Mesenchymal stem cell (in vitro differentiated cells and primary cell): ENCODE results near the gene FOXO6.

ENCODE experiments used
- DNase-seq: peaks from one replicate; pipeline ENCODE4 v3.0.0-alpha.2; 2013
- H2AFZ ChIP-seq: one replicate; pipeline ENCODE4 v1.6.1; 2013; ENCODE audit warnings: low read depth, mild to moderate bottlenecking, control low read depth, inconsistent platforms, low read length, moderate library complexity
- H2AK5ac ChIP-seq: 2 replicates; pipeline ENCODE4 v1.6.1; 2013; ENCODE audit warnings: low read length, moderate library complexity, mild to moderate bottlenecking, inconsistent platforms; ENCODE audit not compliant: severe bottlenecking
- H2BK120ac ChIP-seq: one replicate; pipeline ENCODE4 v1.6.1; 2013; ENCODE audit warnings: low read depth, mild to moderate bottlenecking, inconsistent platforms, low read length, moderate library complexity
- H2BK12ac ChIP-seq, 2 experiments: one replicate each; pipeline ENCODE4 v1.6.1; 2013; ENCODE audit warnings: inconsistent platforms in 2 of 2, low read length in 2 of 2, mild to moderate bottlenecking in 2 of 2, moderate library complexity in 2 of 2, control low read depth in 1 of 2
- H2BK15ac ChIP-seq: one replicate; pipeline ENCODE4 v1.6.1; 2013; ENCODE audit warnings: mild to moderate bottlenecking, low read depth, inconsistent platforms; ENCODE audit not compliant: poor library complexity, severe bottlenecking
- H2BK5ac ChIP-seq: 2 replicates; pipeline ENCODE4 v1.6.1; 2013; ENCODE audit warnings: low read depth, mild to moderate bottlenecking, low read length, control low read depth, inconsistent platforms; ENCODE audit not compliant: poor library complexity, severe bottlenecking
- H3K14ac ChIP-seq, 2 experiments: one replicate each; pipeline ENCODE4 v1.6.1; 2013; ENCODE audit warnings: inconsistent platforms in 2 of 2, low read length in 2 of 2, control low read depth in 1 of 2, mild to moderate bottlenecking in 1 of 2, moderate library complexity in 1 of 2
- H3K18ac ChIP-seq, 2 experiments: one replicate each; pipeline ENCODE4 v1.6.1; 2013; ENCODE audit warnings: inconsistent platforms in 2 of 2, low read length in 2 of 2, control low read depth in 1 of 2, low read depth in 1 of 2, mild to moderate bottlenecking in 1 of 2
- H3K23ac ChIP-seq, 2 experiments: one replicate each; pipeline ENCODE4 v1.6.1; 2013; ENCODE audit warnings: inconsistent platforms in 2 of 2, low read length in 2 of 2, mild to moderate bottlenecking in 2 of 2, moderate library complexity in 2 of 2, control low read depth in 1 of 2
- H3K27ac ChIP-seq: 2 replicates; pipeline ENCODE4 v1.5.1; 2013; ENCODE audit warnings: mild to moderate bottlenecking, moderate library complexity, low read length, control low read depth, inconsistent platforms; ENCODE audit not compliant: poor library complexity, severe bottlenecking
- H3K27me3 ChIP-seq, 2 experiments: 2 replicates each; pipeline versions ENCODE4 v1.6.1 to v1.7.0; 2013; ENCODE audit warnings: low read length in 2 of 2, mild to moderate bottlenecking in 2 of 2, moderate library complexity in 2 of 2, control low read depth in 1 of 2, inconsistent platforms in 1 of 2; ENCODE audit not compliant: control insufficient read depth in 1 of 2, insufficient read depth in 1 of 2
- H3K36me3 ChIP-seq, 2 experiments: 2 replicates each; pipeline versions ENCODE4 v1.6.1 to v1.7.0; 2013; ENCODE audit warnings: low read length in 2 of 2, control low read depth in 1 of 2, inconsistent platforms in 1 of 2, low read depth in 1 of 2, mild to moderate bottlenecking in 1 of 2; ENCODE audit not compliant: insufficient read depth in 2 of 2, control insufficient read depth in 1 of 2
- H3K4ac ChIP-seq, 2 experiments: one replicate each; pipeline ENCODE4 v1.6.1; 2013; ENCODE audit warnings: inconsistent platforms in 2 of 2, low read length in 2 of 2, mild to moderate bottlenecking in 2 of 2, moderate library complexity in 2 of 2, control low read depth in 1 of 2, low read depth in 1 of 2
- H3K4me1 ChIP-seq: 2 replicates; pipeline ENCODE4 v1.6.1; 2013; ENCODE audit warnings: low read depth, low read length, control low read depth; ENCODE audit not compliant: control insufficient read depth, insufficient read depth
- H3K4me2 ChIP-seq: 2 replicates; pipeline ENCODE4 v1.6.1; 2013; ENCODE audit warnings: low read length, mild to moderate bottlenecking, inconsistent platforms; ENCODE audit not compliant: poor library complexity, severe bottlenecking
- H3K4me3 ChIP-seq, 2 experiments: 2 replicates each; pipeline versions ENCODE4 v1.5.1 to v1.7.0; 2013; ENCODE audit warnings: low read length in 2 of 2, mild to moderate bottlenecking in 2 of 2, control low read depth in 1 of 2, low read depth in 1 of 2; ENCODE audit not compliant: insufficient read depth in 1 of 2
- H3K79me1 ChIP-seq: replicated peaks from 2 replicates; pipeline ENCODE4 v1.6.1; 2013; ENCODE audit warnings: mild to moderate bottlenecking, control low read depth, low read length, inconsistent platforms; ENCODE audit not compliant: poor library complexity, severe bottlenecking
- H3K9ac ChIP-seq: 2 replicates; pipeline ENCODE4 v1.7.0; 2013; ENCODE audit warnings: mild to moderate bottlenecking, low read length, moderate library complexity
- H3K9me3 ChIP-seq: 2 replicates; pipeline ENCODE4 v1.7.0; 2013; ENCODE audit warnings: mild to moderate bottlenecking, low read length; ENCODE audit not compliant: control insufficient read depth
- H4K8ac ChIP-seq: one replicate; pipeline ENCODE4 v1.6.1; 2013; ENCODE audit warnings: inconsistent platforms, mild to moderate bottlenecking, low read length, moderate library complexity
- H4K91ac ChIP-seq: one replicate; pipeline ENCODE4 v1.6.1; 2013; ENCODE audit warnings: mild to moderate bottlenecking, low read length, inconsistent platforms
- WGBS: methylation state at CpG from one replicate; pipeline ENCODE4 v1.1.7; 2013; ENCODE audit warnings: mixed read lengths; 5-methylcytosine and 5-hydroxymethylcytosine counted together

The FOXO6 gene

DNA sequence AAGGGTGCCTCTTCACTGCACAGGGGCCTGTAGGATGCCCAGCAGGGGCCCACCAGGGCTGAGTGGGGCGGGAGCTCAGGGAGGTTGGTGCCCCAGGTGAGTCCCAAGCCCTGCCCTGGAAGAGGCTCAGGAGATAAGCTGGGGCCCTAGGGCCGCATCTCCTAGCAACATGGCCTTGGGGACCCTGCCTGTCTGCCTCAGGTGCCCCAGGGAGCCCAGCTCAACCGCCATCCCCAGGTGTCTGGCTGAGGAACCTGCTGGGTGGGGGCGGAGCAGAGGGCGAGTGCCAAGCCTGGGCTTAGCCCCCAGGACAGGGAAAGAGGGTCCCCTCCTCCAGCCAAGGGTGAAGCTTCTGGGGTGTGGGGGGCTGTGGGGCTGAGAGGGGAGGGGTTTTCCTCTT, 54.8 kb downstream of the FOXO6 start:
- no peak overlapping the region for H3K4me2 ChIP-seq
- no peak overlapping the region for H4K8ac ChIP-seq
- H2BK15ac ChIP-seq: no peak overlapping the region
- no peaks in the 10 kb centered on the region for H3K79me1 ChIP-seq
- H2BK12ac ChIP-seq: no peak overlapping the region
- H4K91ac ChIP-seq: no peak overlapping the region
- H3K23ac ChIP-seq: no peak overlapping the region
- H2BK5ac ChIP-seq: no peak overlapping the region
- H3K4me3 ChIP-seq: no peak overlapping the region
- H3K9me3 ChIP-seq: peaks cover 6% of the 10 kb centered on the region
- H3K9ac ChIP-seq: no peak overlapping the region
- H3K36me3 ChIP-seq: no peaks in the 10 kb centered on the region
- no peak overlapping the region for H3K14ac ChIP-seq
- no peak for DNase-seq
- H3K27me3 ChIP-seq: peaks cover 11 to 27% of the 10 kb centered on the region in 2 experiments
- H3K27ac ChIP-seq: no peak overlapping the region
- H3K4ac ChIP-seq: no peak overlapping the region
- H2AFZ ChIP-seq: no peak overlapping the region
- H2AK5ac ChIP-seq: no peak overlapping the region
- peaks cover 12% of the 10 kb centered on the region for H3K4me1 ChIP-seq
- no peak overlapping the region for H3K18ac ChIP-seq
- WGBS: 73% methylated on average over 3 of the region's 5 CpGs
- no peak overlapping the region for H2BK120ac ChIP-seq

DNA sequence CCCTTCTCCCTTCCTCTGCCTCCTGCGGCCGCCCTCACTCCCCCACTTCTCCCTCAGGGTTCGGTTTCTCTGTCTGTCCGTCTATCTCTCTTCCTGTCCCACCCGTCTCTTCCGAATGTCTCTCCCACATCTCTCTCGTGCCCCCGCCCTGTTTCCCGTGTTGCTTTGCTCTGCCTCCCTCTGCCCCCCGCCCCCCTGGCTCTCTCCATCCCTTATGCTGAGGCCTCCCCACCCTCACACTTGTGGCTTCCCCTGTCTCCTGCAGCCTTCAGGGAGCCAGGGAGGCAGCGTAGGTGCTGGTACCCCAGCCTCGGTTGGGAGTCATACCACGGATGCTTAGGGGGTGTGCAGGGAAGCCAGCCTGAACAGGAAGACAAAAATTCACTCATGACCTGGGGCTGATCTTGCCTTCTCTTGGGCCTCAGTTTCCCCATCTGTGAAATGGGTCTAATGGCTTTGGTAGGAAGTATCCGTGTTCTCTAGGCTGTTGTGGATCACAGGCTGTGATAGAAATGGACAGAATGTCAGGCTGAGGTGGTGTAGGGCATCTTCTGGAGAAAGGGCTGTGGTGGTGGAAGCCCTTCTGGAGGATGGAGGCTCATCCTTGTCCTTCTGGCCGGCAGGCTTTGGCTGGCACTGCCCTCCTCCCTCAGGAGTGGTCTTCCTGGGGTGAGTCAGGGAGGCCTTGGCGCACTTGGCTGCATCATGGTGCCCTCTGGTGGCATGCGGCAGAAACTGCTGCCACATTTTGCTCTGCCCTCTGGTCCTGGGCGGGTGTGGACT, 55.5 kb downstream of the FOXO6 start:
- H3K18ac ChIP-seq: no peak overlapping the region
- H3K23ac ChIP-seq: no peak overlapping the region
- H2AK5ac ChIP-seq: no peak overlapping the region
- H4K8ac ChIP-seq: no peak overlapping the region
- no peaks in the 10 kb centered on the region for H3K9me3 ChIP-seq
- H3K36me3 ChIP-seq: no peaks in the 10 kb centered on the region
- peak; percentile 75 for DNase-seq
- no peak overlapping the region for H3K9ac ChIP-seq
- H3K4ac ChIP-seq: no peak overlapping the region
- no peak overlapping the region for H2BK120ac ChIP-seq
- H3K4me1 ChIP-seq: peaks cover 12% of the 10 kb centered on the region
- no peak overlapping the region for H4K91ac ChIP-seq
- no peak overlapping the region for H3K4me2 ChIP-seq
- no peak overlapping the region for H3K27ac ChIP-seq
- H3K14ac ChIP-seq: no peak overlapping the region
- no peaks in the 10 kb centered on the region for H3K79me1 ChIP-seq
- H3K27me3 ChIP-seq: peaks cover 7 to 27% of the 10 kb centered on the region in 2 experiments
- no peak overlapping the region for H2BK15ac ChIP-seq
- H2BK5ac ChIP-seq: no peak overlapping the region
- no peak overlapping the region for H2BK12ac ChIP-seq
- H3K4me3 ChIP-seq: no peak overlapping the region
- 64% methylated on average over 18 of the region's 18 CpGs for WGBS
- no peak overlapping the region for H2AFZ ChIP-seq

- no peak for DNase-seq
- no peak overlapping the region for H2BK5ac ChIP-seq
- no peak overlapping the region for H3K23ac ChIP-seq
- H3K9ac ChIP-seq: no peak overlapping the region
- 4% methylated on average over 1 of the region's 1 CpG for WGBS
- H4K8ac ChIP-seq: no peak overlapping the region
- no peak overlapping the region for H2BK120ac ChIP-seq
- no peak overlapping the region for H3K14ac ChIP-seq
- no peak overlapping the region for H2BK12ac ChIP-seq
- no peak overlapping the region for H2AFZ ChIP-seq
- H3K9me3 ChIP-seq: no peaks in the 10 kb centered on the region
- no peak overlapping the region for H3K27ac ChIP-seq
- no peak overlapping the region for H3K18ac ChIP-seq
- no peak overlapping the region for H3K4ac ChIP-seq
- H4K91ac ChIP-seq: no peak overlapping the region
- H2BK15ac ChIP-seq: no peak overlapping the region
- no peak overlapping the region for H3K4me3 ChIP-seq
- peaks cover 12% of the 10 kb centered on the region for H3K4me1 ChIP-seq
- no peak overlapping the region for H2AK5ac ChIP-seq
- peaks cover 7 to 27% of the 10 kb centered on the region in 2 experiments for H3K27me3 ChIP-seq
- no peaks in the 10 kb centered on the region for H3K36me3 ChIP-seq
- H3K79me1 ChIP-seq: no peaks in the 10 kb centered on the region
- H3K4me2 ChIP-seq: no peak overlapping the region
Observed at GRCh38 chr1:41417335-41417682, 56.1 kb downstream of the FOXO6 start.

- Histone ChIP-seq H2BK120ac (no peak overlapping the region), H3K23ac (peak overlapping the region in 1 of 2 experiments; percentile 18), H3K4me2 (no peak overlapping the region), H3K4me1 (peaks cover 11% of the 10 kb centered on the region), H3K9ac (no peak overlapping the region), H3K9me3 (no peaks in the 10 kb centered on the region), H3K18ac (no peak overlapping the region), H3K4me3 (no peak overlapping the region), H2BK12ac (peak overlapping the region in 1 of 2 experiments; percentile 64), H2AK5ac (peak overlapping the region; percentile 74), H2AFZ (no peak overlapping the region), H3K27ac (no peak overlapping the region), H3K36me3 (no peaks in the 10 kb centered on the region), H4K8ac (peak overlapping the region; percentile 43), H3K14ac (peak overlapping the region in 1 of 2 experiments; percentile 66), H4K91ac (no peak overlapping the region), H2BK5ac (no peak overlapping the region), H3K4ac (peak overlapping the region in 1 of 2 experiments; percentile 13), H3K79me1 (no peaks in the 10 kb centered on the region), H2BK15ac (no peak overlapping the region), H3K27me3 (peaks cover 4 to 28% of the 10 kb centered on the region in 2 experiments)
- no peak for DNase-seq
- WGBS: 81% methylated on average over 6 of the region's 6 CpGs
Observed at GRCh38 chr1:41417746-41418145, 56.5 kb downstream of the FOXO6 start.
